WI38 (cell line): Measurements from ENCODE around the gene WNT2B.
A peak's percentile ranks its signal among the peaks of the same experiment; 100 is the strongest.

Source experiments
- H3K4me3 ChIP-seq: 2 replicates; pipeline ENCODE4 v1.5.1; 2011; ENCODE audit warnings: low read depth, mild to moderate bottlenecking, control low read depth, low read length
- TF ChIP-seq, protein P1 (sequence below): IDR thresholded peaks from 2 replicates; pipeline ENCODE4 v1.5.1; 2012; ENCODE audit warnings: low read depth, mild to moderate bottlenecking, control low read depth, low read length

Gene WNT2B

DNA sequence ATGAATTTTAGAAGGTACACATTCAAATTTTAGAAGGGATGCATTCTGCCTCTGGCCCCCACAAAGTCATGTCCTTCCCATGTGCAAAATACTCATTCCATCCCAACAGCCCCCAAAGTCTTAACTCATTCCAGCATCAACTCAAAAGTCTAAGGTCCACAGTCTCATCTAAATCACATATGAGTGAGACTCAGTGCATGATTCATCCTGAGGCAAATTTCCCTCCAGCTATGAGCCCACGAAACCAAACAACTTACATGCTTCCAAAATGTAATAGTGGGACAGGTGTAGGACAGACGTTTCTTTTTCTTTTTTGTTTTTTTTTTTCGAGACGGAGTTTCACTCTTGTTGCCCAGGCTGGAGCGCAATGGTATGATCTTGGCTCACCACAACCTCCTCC, 12.5 kb upstream of the WNT2B start:
- TF ChIP-seq, protein P1, sequence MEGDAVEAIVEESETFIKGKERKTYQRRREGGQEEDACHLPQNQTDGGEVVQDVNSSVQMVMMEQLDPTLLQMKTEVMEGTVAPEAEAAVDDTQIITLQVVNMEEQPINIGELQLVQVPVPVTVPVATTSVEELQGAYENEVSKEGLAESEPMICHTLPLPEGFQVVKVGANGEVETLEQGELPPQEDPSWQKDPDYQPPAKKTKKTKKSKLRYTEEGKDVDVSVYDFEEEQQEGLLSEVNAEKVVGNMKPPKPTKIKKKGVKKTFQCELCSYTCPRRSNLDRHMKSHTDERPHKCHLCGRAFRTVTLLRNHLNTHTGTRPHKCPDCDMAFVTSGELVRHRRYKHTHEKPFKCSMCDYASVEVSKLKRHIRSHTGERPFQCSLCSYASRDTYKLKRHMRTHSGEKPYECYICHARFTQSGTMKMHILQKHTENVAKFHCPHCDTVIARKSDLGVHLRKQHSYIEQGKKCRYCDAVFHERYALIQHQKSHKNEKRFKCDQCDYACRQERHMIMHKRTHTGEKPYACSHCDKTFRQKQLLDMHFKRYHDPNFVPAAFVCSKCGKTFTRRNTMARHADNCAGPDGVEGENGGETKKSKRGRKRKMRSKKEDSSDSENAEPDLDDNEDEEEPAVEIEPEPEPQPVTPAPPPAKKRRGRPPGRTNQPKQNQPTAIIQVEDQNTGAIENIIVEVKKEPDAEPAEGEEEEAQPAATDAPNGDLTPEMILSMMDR, result no peak
- no peak overlapping the region for H3K4me3 ChIP-seq

DNA sequence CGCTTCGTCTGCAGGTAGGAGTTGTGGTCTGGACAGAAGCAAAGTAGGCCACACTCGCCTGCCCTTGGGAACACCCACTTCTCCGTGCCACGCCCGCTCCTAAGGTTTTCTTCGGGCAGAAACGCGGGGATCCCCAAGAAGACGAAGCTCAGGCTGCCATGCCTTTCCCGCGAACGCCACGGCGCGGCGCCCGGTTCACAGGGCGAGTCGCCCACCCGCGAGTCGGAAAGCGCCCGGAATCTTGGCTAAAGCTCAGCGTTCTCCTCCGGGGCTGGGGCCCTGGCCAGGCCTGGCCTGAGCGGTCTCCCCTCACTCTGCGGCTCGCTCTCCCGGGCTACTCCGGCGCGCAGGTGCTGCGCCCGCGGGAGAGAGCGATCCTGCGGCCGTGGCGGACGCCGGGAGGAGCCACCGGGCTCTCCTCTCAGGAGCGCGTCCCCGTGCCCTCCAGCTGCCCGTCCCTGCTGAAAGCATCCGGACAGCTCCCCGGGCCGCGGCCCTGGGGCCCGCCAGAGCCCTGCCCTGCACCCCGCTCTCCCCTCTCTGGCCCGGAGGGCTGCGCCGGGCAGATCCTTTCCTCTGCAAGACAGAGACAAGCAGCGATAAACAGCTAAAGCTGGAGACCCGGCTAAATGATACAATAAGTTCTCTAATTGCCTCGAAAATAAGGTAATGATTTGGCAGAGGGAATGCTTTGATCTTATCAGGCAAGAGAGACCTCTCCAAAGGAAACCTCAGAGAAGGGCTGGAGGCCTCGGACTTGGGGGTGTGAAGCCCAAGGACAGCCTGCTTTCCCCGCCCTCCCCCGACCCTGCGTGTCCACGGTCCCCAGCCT, 6.7 kb upstream of the WNT2B start:
- TF ChIP-seq, protein P1, result peak; percentile 92
- peak overlapping the region; percentile 58 for H3K4me3 ChIP-seq

DNA sequence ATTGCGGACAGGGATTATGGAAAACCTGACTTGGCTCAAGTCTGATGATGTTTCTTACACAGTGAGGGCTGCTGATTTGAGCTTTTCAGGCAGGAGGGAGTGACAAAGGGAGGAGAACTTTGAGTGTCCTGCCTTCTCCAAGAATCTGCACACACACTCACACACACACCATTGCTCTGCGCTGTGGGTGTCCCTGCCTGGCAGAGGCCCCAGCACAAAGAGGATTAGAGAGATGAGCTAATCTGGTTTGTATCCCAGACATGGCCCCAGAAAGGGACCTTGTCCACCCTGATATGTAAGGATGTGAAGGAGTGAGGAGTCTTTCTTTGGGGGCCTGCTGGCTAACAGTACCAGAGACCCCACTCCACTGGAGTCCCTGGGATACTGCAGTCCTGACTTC, 5.9 kb upstream of the WNT2B start:
- H3K4me3 ChIP-seq, result no peak overlapping the region
- TF ChIP-seq, protein P1, result no peak

DNA sequence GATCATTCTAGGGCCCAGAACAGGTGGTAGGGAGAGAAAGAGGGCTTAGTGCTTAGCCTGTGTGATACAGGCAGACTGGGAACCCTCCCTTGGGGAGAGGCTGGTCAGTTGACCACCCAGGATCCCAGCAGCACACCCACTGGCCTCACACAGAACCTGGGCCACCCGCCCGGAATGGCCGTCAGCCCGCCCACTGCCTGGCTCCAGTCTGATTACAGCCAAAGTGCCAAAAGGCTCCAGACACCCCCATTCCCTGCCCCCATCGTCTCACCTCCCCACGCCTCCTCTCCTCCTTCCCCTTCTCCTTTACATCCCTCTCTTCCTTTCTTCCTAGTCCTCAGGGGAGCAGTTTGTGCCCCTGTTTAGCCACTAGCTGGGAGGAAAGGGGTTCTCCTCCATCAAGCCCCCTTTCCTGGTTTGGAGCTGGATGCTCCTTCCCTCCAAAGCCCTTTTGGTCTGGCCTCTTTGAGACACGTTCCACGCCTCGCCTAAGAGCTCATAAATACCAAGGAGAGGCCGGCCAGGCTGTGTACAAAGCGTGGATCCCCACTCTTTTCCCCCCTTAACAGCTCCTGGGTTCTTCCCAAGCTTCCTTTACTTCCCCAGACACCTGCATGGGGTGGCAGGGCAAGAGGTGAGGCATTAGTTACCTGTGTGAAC, 4.6 kb upstream of the WNT2B start:
- TF ChIP-seq, protein P1, result no peak
- H3K4me3 ChIP-seq, result no peak overlapping the region

DNA sequence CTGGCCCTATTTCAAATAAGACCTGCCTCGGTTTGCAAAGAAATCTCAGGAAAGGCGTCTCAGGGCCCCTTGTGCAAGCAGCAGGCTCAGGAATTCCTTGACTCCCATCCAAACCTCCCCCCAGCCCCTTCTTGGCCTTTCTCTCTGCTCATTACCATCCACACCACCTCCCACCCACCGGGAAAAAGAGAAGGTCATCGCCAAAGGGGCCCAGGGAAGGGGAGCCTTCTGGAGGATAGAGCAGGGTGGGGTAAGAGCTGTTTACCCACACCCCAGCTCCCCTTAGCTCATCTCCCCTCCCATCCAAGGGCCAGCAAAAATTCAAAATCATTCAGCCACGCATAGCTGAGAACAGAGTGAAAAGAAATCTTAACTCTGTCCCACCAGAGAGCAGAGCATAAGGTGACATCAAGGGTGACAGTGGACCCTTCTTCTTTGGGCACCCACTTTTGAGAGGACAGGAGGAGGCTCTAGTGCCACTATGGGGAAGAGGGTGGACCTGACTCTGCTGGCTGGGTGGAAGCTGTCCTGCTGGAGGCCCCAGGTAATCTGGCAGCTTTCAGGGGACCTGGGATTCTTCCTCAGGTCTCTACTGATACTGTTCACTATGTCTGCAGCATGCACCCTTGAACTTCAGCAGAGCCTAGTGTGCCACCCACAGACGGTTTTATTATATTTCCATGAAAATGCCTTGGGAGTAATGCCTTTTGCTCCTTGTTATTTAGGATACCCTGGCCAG, 3.9 kb upstream of the WNT2B start:
- no peak overlapping the region for H3K4me3 ChIP-seq
- TF ChIP-seq, protein P1, result no peak

DNA sequence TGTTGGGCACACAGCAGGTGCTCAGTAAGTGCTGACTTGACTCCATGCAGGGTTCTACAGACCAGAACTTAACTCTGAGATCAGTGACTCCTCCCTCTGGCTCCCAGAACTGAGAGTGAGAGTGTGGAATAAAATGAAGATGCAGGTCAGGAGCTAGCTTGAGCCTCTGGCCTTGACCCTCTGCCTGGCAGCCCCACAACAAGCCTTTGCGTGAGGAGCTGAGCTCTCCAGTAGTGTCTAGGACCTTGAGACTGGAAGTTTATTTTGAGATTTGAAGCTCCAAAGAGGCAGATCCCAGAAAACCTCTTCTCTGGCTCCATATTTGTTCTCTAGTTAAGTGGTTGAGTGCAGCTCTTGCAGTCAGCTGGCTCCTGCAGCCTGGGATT, 3.4 kb upstream of the WNT2B start:
- TF ChIP-seq, protein P1, result no peak

More for the DNA sequence above, 3.4 kb upstream of the WNT2B start:
- no peak overlapping the region for H3K4me3 ChIP-seq
